IMR-90 (cell line): Measurements from ENCODE around the gene HOXC10. TPM values are rescaled to one million over a fixed set of nuclear protein-coding genes. Genes with fewer than 3 reads are reported as not detected.

Experiments used
- ATAC-seq: fragments of 200-7000 bp; cut with Tn5 transposase; 2 replicates; pipeline ENCODE4 v1.9.1; 2020; ENCODE audit warnings: low read depth, mild to moderate bottlenecking, moderate library complexity
- BruUV-seq: library from RNA; stranded (reverse); fragments of 400-500 nt; replicated peaks from 2 replicates; lab custom pipeline; 2021; lab: Mats Ljungman, UMichigan
- CTCF ChIA-PET: fragments of 300-600 bp; formaldehyde crosslinking; extraction: SDS; loops from one replicate; lab custom pipeline; 2021; ENCODE audit warnings: antibody characterized with exemption; lab: Yijun Ruan, JAX
- POLR2A ChIA-PET: fragments of 300-600 bp; sonication (Branson Sonifier 250); formaldehyde crosslinking; loops from one replicate; lab custom pipeline; 2022; ENCODE audit warnings: antibody characterized with exemption; ENCODE audit not compliant: unreplicated experiment; lab: Charles Lee
- DNase-seq: peaks from one replicate; pipeline ENCODE4 v3.0.0; 2013
- H2AFZ ChIP-seq: replicated peaks from 2 replicates; pipeline ENCODE3; 2013; ENCODE audit warnings: low read length, mild to moderate bottlenecking; ENCODE audit not compliant: poor library complexity
- H2AK5ac ChIP-seq: 2 replicates; pipeline ENCODE4 v1.6.1; 2013; ENCODE audit warnings: low read depth, low read length, inconsistent platforms
- H2AK9ac ChIP-seq: replicated peaks from 2 replicates; pipeline ENCODE3; 2013; ENCODE audit warnings: mild to moderate bottlenecking, low read depth, low read length, moderate library complexity; ENCODE audit not compliant: poor library complexity
- H2BK120ac ChIP-seq: 2 replicates; pipeline ENCODE4 v1.6.1; 2013; ENCODE audit warnings: low read depth, low read length, inconsistent platforms
- H2BK15ac ChIP-seq: 3 replicates; pipeline ENCODE4 v1.6.1; 2013; ENCODE audit warnings: low read depth, low read length, inconsistent platforms
- H2BK20ac ChIP-seq: 2 replicates; pipeline ENCODE4 v1.6.1; 2013; ENCODE audit warnings: low read depth, mild to moderate bottlenecking, inconsistent platforms, low read length, moderate library complexity
- H2BK5ac ChIP-seq: 2 replicates; pipeline ENCODE4 v1.6.1; 2013; ENCODE audit warnings: mild to moderate bottlenecking, low read depth, low read length, inconsistent platforms; ENCODE audit not compliant: poor library complexity, severe bottlenecking
- H3K14ac ChIP-seq: replicated peaks from 2 replicates; pipeline ENCODE4 v1.6.1; 2013; ENCODE audit warnings: low read depth, low read length, inconsistent platforms
- H3K18ac ChIP-seq: 2 replicates; pipeline ENCODE4 v1.6.1; 2013; ENCODE audit warnings: low read depth, low read length, control low read depth
- H3K23ac ChIP-seq: 2 replicates; pipeline ENCODE4 v1.6.1; 2013; ENCODE audit warnings: low read depth, low read length, inconsistent platforms
- H3K27ac ChIP-seq: 2 replicates; pipeline ENCODE4 v1.5.1; 2013; ENCODE audit warnings: mild to moderate bottlenecking, control low read depth, low read length; ENCODE audit not compliant: insufficient read depth
- H3K27me3 ChIP-seq: 2 replicates; pipeline ENCODE4 v1.6.1; 2013; ENCODE audit warnings: low read length; ENCODE audit not compliant: control insufficient read depth, insufficient read depth
- H3K36me3 ChIP-seq: 2 replicates; pipeline ENCODE4 v1.6.1; 2013; ENCODE audit warnings: low read length, mixed read lengths; ENCODE audit not compliant: control insufficient read depth, insufficient read depth
- H3K4ac ChIP-seq: 2 replicates; pipeline ENCODE4 v1.6.1; 2013; ENCODE audit warnings: low read depth, low read length, inconsistent platforms
- H3K4me1 ChIP-seq: 2 replicates; pipeline ENCODE4 v1.6.1; 2013; ENCODE audit warnings: low read length, mixed read lengths; ENCODE audit not compliant: control insufficient read depth, insufficient read depth
- H3K4me2 ChIP-seq: 2 replicates; pipeline ENCODE4 v1.6.1; 2013; ENCODE audit warnings: low read depth, mild to moderate bottlenecking, control low read depth, low read length, moderate library complexity
- H3K4me3 ChIP-seq: 2 replicates; pipeline ENCODE4 v1.5.1; 2013; ENCODE audit warnings: low read depth, mild to moderate bottlenecking, control low read depth, low read length, moderate library complexity; ENCODE audit not compliant: insufficient read depth
- H3K56ac ChIP-seq: 2 replicates; pipeline ENCODE4 v1.6.1; 2013; ENCODE audit warnings: low read length, inconsistent platforms; ENCODE audit not compliant: insufficient read depth; ENCODE audit errors: extremely low read depth
- H3K79me1 ChIP-seq, 2 experiments: 2 replicates each; pipeline ENCODE4 v1.6.1; 2013; ENCODE audit warnings: low read length in 2 of 2, inconsistent platforms in 1 of 2, low read depth in 1 of 2
- H3K9ac ChIP-seq: 2 replicates; pipeline ENCODE4 v1.6.1; 2013; ENCODE audit warnings: low read depth, low read length, control low read depth
- H3K9me1 ChIP-seq: 2 replicates; pipeline ENCODE4 v1.6.1; 2013; ENCODE audit warnings: low read length, inconsistent platforms; ENCODE audit not compliant: insufficient read depth
- H3K9me3 ChIP-seq: 2 replicates; pipeline ENCODE4 v1.6.1; 2013; ENCODE audit warnings: low read length; ENCODE audit not compliant: control insufficient read depth, insufficient read depth
- H4K20me1 ChIP-seq: 2 replicates; pipeline ENCODE4 v1.6.1; 2013; ENCODE audit warnings: low read length, inconsistent platforms; ENCODE audit not compliant: insufficient read depth
- H4K5ac ChIP-seq: 2 replicates; pipeline ENCODE4 v1.6.1; 2013; ENCODE audit warnings: mild to moderate bottlenecking, low read depth, low read length, control low read depth
- H4K8ac ChIP-seq, 2 experiments: 2 replicates each; pipeline ENCODE4 v1.6.1; 2013; ENCODE audit warnings: low read depth in 2 of 2, low read length in 2 of 2, control low read depth in 1 of 2, inconsistent platforms in 1 of 2
- H4K91ac ChIP-seq: 2 replicates; pipeline ENCODE4 v1.6.1; 2013; ENCODE audit warnings: low read depth, low read length, inconsistent platforms; ENCODE audit not compliant: insufficient read depth
- CEBPB ChIP-seq: IDR thresholded peaks from 2 replicates; pipeline ENCODE4 v1.6.1; 2012; ENCODE audit warnings: low read depth, low read length, improper control_type of control experiment
- ELK1 ChIP-seq: fragments of 150-350 bp; IDR thresholded peaks from 2 replicates; pipeline ENCODE4 v1.6.1; 2016; ENCODE audit warnings: low read depth, mild to moderate bottlenecking, low read length, moderate library complexity, borderline replicate concordance
- RCOR1 ChIP-seq: IDR thresholded peaks from 2 replicates; pipeline ENCODE4 v1.6.1; 2012; ENCODE audit warnings: mild to moderate bottlenecking, low read length, improper control_type of control experiment; ENCODE audit not compliant: insufficient replicate concordance
- SMC3 ChIP-seq: fragments of 150-350 bp; IDR thresholded peaks from 2 replicates; pipeline ENCODE4 v1.6.1; 2016; ENCODE audit warnings: low read depth, mild to moderate bottlenecking, antibody characterized with exemption, low read length, moderate library complexity
- WGBS, 2 experiments: methylation state at CpG; one replicate each; pipeline versions ENCODE4 v1.1.5 to v1.1.7; 2013; ENCODE audit warnings: missing lambda C conversion rate in 2 of 2; ENCODE audit not compliant: insufficient read length in 1 of 2; ENCODE audit errors: extremely low coverage in 2 of 2; 5-methylcytosine and 5-hydroxymethylcytosine counted together
- dilution Hi-C: fragments of 300-500 bp; cut with HindIII; formaldehyde crosslinking; loops from one replicate; pipeline ENCODE4 v1.14.3; 2018; ENCODE audit warnings: low sequenced_read_pairs; ENCODE audit not compliant: unreplicated experiment
- in situ Hi-C: fragments of 300-500 bp; cut with MboI; formaldehyde crosslinking; loops from 3 replicates; pipeline ENCODE4 v1.14.3; 2019; ENCODE audit warnings: low sequenced_read_pairs, inconsistent platforms, mixed read lengths
- intact Hi-C: fragments of 100-400 bp; cut with micrococcal nuclease; formaldehyde crosslinking; loops from 2 replicates; pipeline ENCODE4 v1.10.0; 2022
- polyA plus RNA-seq, 3 experiments: library from polyadenylated mRNA; depleted of rRNA; stranded (reverse); fragments of >200 nt; gene quantifications; 2 replicates each; pipeline ENCODE4 v1.2.3, GENCODE V29; 2012; ENCODE audit warnings: low replicate concordance in 1 of 3
- total RNA-seq: library from RNA; depleted of rRNA; stranded (reverse); fragments of >200 nt; gene quantifications from 2 replicates; pipeline ENCODE4 v1.2.3, GENCODE V29; 2012

The HOXC10 gene
- total and polyA plus RNA-seq, 2 of the 4 experiments (the other 2 are of a cell fraction): 0.15 TPM; not detected in 1

- H2AFZ ChIP-seq: no peak overlapping the region
- H3K9me1 ChIP-seq: no peaks in the 10 kb centered on the region
- 3% methylated on average over 46 of the region's 86 CpGs; no CpG with 5 or more reads in 1 of the 2 experiments for WGBS, 2 experiments
- H4K91ac ChIP-seq: no peak overlapping the region
- ATAC-seq: no peak
- H4K5ac ChIP-seq: no peak overlapping the region
- no peak for DNase-seq
- no peak overlapping the region for H3K23ac ChIP-seq
- H3K9me3 ChIP-seq: peaks cover 3% of the 10 kb centered on the region
- no peak overlapping the region for H3K56ac ChIP-seq
- in situ Hi-C loops (no loop called here), intact Hi-C loops (no loop called here), dilution Hi-C loops (no loop called here)
- no peak overlapping the region for H2AK9ac ChIP-seq
- H4K8ac ChIP-seq: no peak overlapping the region
- ChIA-PET POLR2A (no interaction called here), CTCF (no interaction called here)
- H3K27ac ChIP-seq: no peak overlapping the region
- no peak overlapping the region for H3K9ac ChIP-seq
- no peaks in the 10 kb centered on the region for H3K4me1 ChIP-seq
- H2AK5ac ChIP-seq: no peak overlapping the region
- H2BK15ac ChIP-seq: no peak overlapping the region
- H3K4me2 ChIP-seq: no peak overlapping the region
- TF ChIP-seq RCOR1: no peak
- TF ChIP-seq ELK1: no peak
- no peak for TF ChIP-seq SMC3
- TF ChIP-seq CEBPB: no peak
- BruUV-seq: no TSS peak
- H2BK120ac ChIP-seq: no peak overlapping the region
- no peak overlapping the region for H2BK20ac ChIP-seq
- H3K18ac ChIP-seq: no peak overlapping the region
- no peaks in the 10 kb centered on the region for H3K36me3 ChIP-seq
- H3K4me3 ChIP-seq: no peak overlapping the region
- peaks cover 96% of the 10 kb centered on the region for H3K27me3 ChIP-seq
- H3K79me1 ChIP-seq: no peaks in the 10 kb centered on the region
- no peak overlapping the region for H2BK5ac ChIP-seq
- H4K20me1 ChIP-seq: no peaks in the 10 kb centered on the region
- H3K4ac ChIP-seq: no peak overlapping the region
- no peak overlapping the region for H3K14ac ChIP-seq
These were observed 29.7 kb upstream of the HOXC10 start for GRCh38 chr12:53955036-53955775.
